Right lobe of liver (tissue), 6 donors: ENCODE measurements around the gene ZNF527. TPM values are rescaled to one million over a fixed set of nuclear protein-coding genes. Genes with fewer than 3 reads are reported as not detected.
"Not testable (repeated sequence)": the region's sequence is repeated elsewhere in the genome, so short reads cannot be mapped to it uniquely, and the experiment has no call there.

Experiments
- ATAC-seq, 4 donors: fragments of 200-7000 bp; cut with Tn5 transposase; one replicate each; pipeline ENCODE4 v1.9.1; 2020; ENCODE audit warnings: mild to moderate bottlenecking in 4 of 4, moderate library complexity in 4 of 4
- DNase-seq, 3 donors: peaks; one replicate each; pipeline ENCODE4 v3.0.0-alpha.2; 2020
- H3K27ac ChIP-seq, 3 donors: fragments of 200-600 bp; one replicate each; pipeline ENCODE4 v1.8.0; 2022
- H3K27me3 ChIP-seq, 2 donors: fragments of 200-600 bp; one replicate each; pipeline ENCODE4 v1.8.0; 2022
- H3K36me3 ChIP-seq, 4 donors: fragments of 200-600 bp; sonication (generic) in 1 of 4; one replicate each; pipeline versions ENCODE4 v1.5.1 to v1.8.0; 2017 to 2022; ENCODE audit warnings: control low read depth in 1 of 4
- H3K4me1 ChIP-seq, 4 donors: fragments of 200-600 bp; sonication (generic) in 1 of 4; one replicate each; pipeline versions ENCODE4 v1.5.1 to v1.8.0; 2017 to 2022; ENCODE audit warnings: control low read depth in 1 of 4
- H3K4me3 ChIP-seq, 3 donors: fragments of 200-600 bp; one replicate each; pipeline ENCODE4 v1.8.0; 2022
- H3K9me3 ChIP-seq, 4 donors: fragments of 200-600 bp; sonication (generic) in 1 of 4; one replicate each; pipeline versions ENCODE4 v1.5.1 to v1.8.0; 2017 to 2022; ENCODE audit warnings: control low read depth in 1 of 4
- CTCF ChIP-seq, 4 donors: fragments of 200-600 bp in 3 of 4; fragments of 450-650 bp in 1 of 4; IDR thresholded peaks; one replicate each; pipeline versions ENCODE4 v1.5.1 to v1.8.0; 2016 to 2022; ENCODE audit warnings: antibody characterized with exemption in 4 of 4, mild to moderate bottlenecking in 2 of 4
- POLR2A ChIP-seq: fragments of 450-650 bp; IDR thresholded peaks from one replicate; pipeline ENCODE4 v1.6.1; 2017; ENCODE audit warnings: antibody characterized with exemption, mild to moderate bottlenecking
- WGBS: methylation state at CpG from one replicate; pipeline ENCODE4 v1.1.6; 2018; ENCODE audit warnings: low coverage, low lambda C conversion rate; ENCODE audit not compliant: insufficient coverage; ENCODE audit errors: missing lambda C conversion rate; 5-methylcytosine and 5-hydroxymethylcytosine counted together
- intact Hi-C, 2 donors: fragments of 100-400 bp; cut with DNase I; formaldehyde crosslinking; loops; one replicate each; pipeline versions ENCODE4 v1.11.2 to v1.14.1; 2022
- total RNA-seq, 6 experiments: library from RNA; depleted of rRNA in 2 of 6; stranded (reverse); fragments of >200 nt in 2 of 6; fragmentation: NEBNext Ultra II Directional in 3 of 6; extraction: Animal tissue kit (Norgen Biotek cat#: 25700) in 3 of 6; gene quantifications; one replicate each; pipeline versions ENCODE4 v1.1.0 to v1.2.4, GENCODE V29; 2016 to 2023
- donor health status: DM: no; HTN: yes; CAD: no.
- donor health status: DM: no; HTN: no; CAD: no.
- donor health status: DM: no; HTN: no; CAD: no.
- donor health status: DM: no; HTN: yes; CAD: no.
- donor health status: DM: no; HTN: yes; CAD: no.

The ZNF527 gene
- total RNA-seq, 6 experiments from 2014 or later = 2.2 to 3.4 (median 2.6) TPM

- Histone ChIP-seq H3K27me3 (no peaks in the 10 kb centered on the region), H3K36me3 (peaks cover 0 to 16% (median 2%) of the 10 kb centered on the region in 4 donors), H3K4me3 (no peak overlapping the region), H3K27ac (no peak overlapping the region), H3K9me3 (no peaks in the 10 kb centered on the region), H3K4me1 (no peaks in the 10 kb centered on the region)
- TF ChIP-seq CTCF (IDR thresholded peaks at IDR 0.05) = no peak
- no peak for TF ChIP-seq POLR2A
- DNase-seq (no peak), ATAC-seq (no peak)
- intact Hi-C loops = no loop called here
Observed at GRCh38 chr19:37353968-37354367, 16.9 kb upstream of the ZNF527 start.

- H3K27ac ChIP-seq = no peak overlapping the region
- 95% methylated on average over 4 of the region's 4 CpGs for WGBS
- H3K27me3 ChIP-seq = no peaks in the 10 kb centered on the region
- intact Hi-C loops = no loop called here
- no peak for TF ChIP-seq POLR2A
- no peak for TF ChIP-seq CTCF (IDR thresholded peaks at IDR 0.05)
- H3K36me3 ChIP-seq = peaks cover 0 to 20% (median 5%) of the 10 kb centered on the region in 4 donors
- H3K9me3 ChIP-seq = no peaks in the 10 kb centered on the region
- ATAC-seq (no peak), DNase-seq (no peak)
- H3K4me3 ChIP-seq = no peak overlapping the region
- no peaks in the 10 kb centered on the region for H3K4me1 ChIP-seq
Observed at GRCh38 chr19:37355901-37356300, 15.0 kb upstream of the ZNF527 start.

- H3K4me1 ChIP-seq = no peaks in the 10 kb centered on the region
- intact Hi-C loops = no loop called here
- no peak for ATAC-seq
- WGBS = 100% methylated on average over 1 of the region's 1 CpG
- peaks cover 0 to 22% (median 8%) of the 10 kb centered on the region in 4 donors for H3K36me3 ChIP-seq
- no peak overlapping the region for H3K27ac ChIP-seq
- no peak for DNase-seq
- no peak overlapping the region for H3K4me3 ChIP-seq
- TF ChIP-seq CTCF (IDR thresholded peaks at IDR 0.05) (no peak), POLR2A (no peak)
- H3K27me3 ChIP-seq = no peaks in the 10 kb centered on the region
- H3K9me3 ChIP-seq = peaks cover 0 to 8% (median 3%) of the 10 kb centered on the region in 4 donors
Observed at GRCh38 chr19:37361994-37362393, 8.9 kb upstream of the ZNF527 start.

GRCh38 chr19:37362733-37363132, 8.2 kb upstream of the ZNF527 start:
- H3K9me3 ChIP-seq = peaks cover 0 to 8% (median 3%) of the 10 kb centered on the region in 4 donors
- H3K36me3 ChIP-seq = peaks cover 0 to 22% (median 8%) of the 10 kb centered on the region in 4 donors
- intact Hi-C loops = no loop called here
- ATAC-seq = no peak
- H3K27me3 ChIP-seq = no peaks in the 10 kb centered on the region
- H3K27ac ChIP-seq = no peak overlapping the region
- DNase-seq = no peak
- H3K4me1 ChIP-seq = no peaks in the 10 kb centered on the region
- WGBS = 100% methylated on average over 1 of the region's 6 CpGs
- TF ChIP-seq CTCF (IDR thresholded peaks at IDR 0.05) = no peak
- TF ChIP-seq POLR2A = no peak
- H3K4me3 ChIP-seq = no peak overlapping the region

GRCh38 chr19:37370386-37370879, 466 bp upstream of the ZNF527 start:
- peak overlapping the region; percentile 16 to 86 (median 83) for H3K27ac ChIP-seq
- H3K27me3 ChIP-seq, H3K36me3 ChIP-seq, intact Hi-C loops, H3K9me3 ChIP-seq, H3K4me1 ChIP-seq, ATAC-seq: not testable (repeated sequence)
- DNase-seq = peak in 1 of 3 donors; percentile 21
- peak overlapping the region; percentile 67 to 88 (median 81) for H3K4me3 ChIP-seq
- WGBS = 18% methylated on average over 16 of the region's 18 CpGs
